K562 (cell line): Measurements from ENCODE around the gene KNCN. TPM values are rescaled to one million over a fixed set of nuclear protein-coding genes. Genes with fewer than 3 reads are reported as not detected.
A peak's percentile ranks its signal among the peaks of the same experiment; 100 is the strongest.

Source experiments
- AFF1 ChIP-seq, 2 experiments: fragments of 450-650 bp; IDR thresholded peaks; 2 replicates each; pipeline ENCODE4 v1.6.1; 2018; ENCODE audit warnings: mild to moderate bottlenecking in 2 of 2, low read depth in 1 of 2; ENCODE audit not compliant: partially characterized antibody in 2 of 2
- E2F3 ChIP-seq: fragments of 250-450 bp; sonication (Bioruptor Pico); IDR thresholded peaks from 2 replicates; pipeline ENCODE4 v1.4.0; 2020; ENCODE audit warnings: mild to moderate bottlenecking
- FOXM1 ChIP-seq, 2 experiments: fragments of 450-650 bp in 1 of 2; sonication (generic) in 1 of 2; formaldehyde crosslinking in 1 of 2; IDR thresholded peaks; 2 replicates each; pipeline versions ENCODE4 v1.6.1 to v1.9.0; 2017 to 2022; ENCODE audit warnings: low read depth in 2 of 2, mild to moderate bottlenecking in 2 of 2, missing genetic modification reagents in 1 of 2, moderate library complexity in 1 of 2
- HINFP ChIP-seq: fragments of 450-650 bp; conservative IDR thresholded peaks from 2 replicates; pipeline ENCODE4 v1.6.1; 2016; ENCODE audit warnings: missing genetic modification characterization, low read depth, mild to moderate bottlenecking, control low read depth, missing compliant biosample characterization
- RBM14 ChIP-seq: fragments of 200-400 bp; formaldehyde crosslinking; IDR thresholded peaks from 2 replicates; pipeline ENCODE4 v1.6.1; 2018; ENCODE audit warnings: low read depth, mild to moderate bottlenecking, low read length, moderate library complexity, borderline replicate concordance; ENCODE audit not compliant: insufficient read depth
- SP1 ChIP-seq: sonication (generic); formaldehyde crosslinking; IDR thresholded peaks from 2 replicates; pipeline ENCODE4 v1.8.1; 2022; ENCODE audit warnings: mild to moderate bottlenecking, missing genetic modification reagents
- TCFL5 ChIP-seq: fragments of 250-450 bp; sonication (Bioruptor Pico); conservative IDR thresholded peaks from 2 replicates; pipeline ENCODE4 v1.6.1; 2021; ENCODE audit warnings: mild to moderate bottlenecking, moderate library complexity, matching md5 sums
- USF1 ChIP-seq: sonication (generic); formaldehyde crosslinking; IDR thresholded peaks from 2 replicates; pipeline ENCODE4 v1.9.0; 2022; ENCODE audit warnings: mild to moderate bottlenecking, missing genetic modification reagents
- ZBTB1 ChIP-seq: sonication (generic); formaldehyde crosslinking; IDR thresholded peaks from 2 replicates; pipeline ENCODE4 v1.8.1; 2023; ENCODE audit warnings: missing genetic modification reagents, low read depth, mild to moderate bottlenecking, borderline replicate concordance
- ZZZ3 ChIP-seq: fragments of 450-650 bp; IDR thresholded peaks from 2 replicates; pipeline ENCODE4 v1.6.1; 2016; ENCODE audit warnings: antibody characterized with exemption, mild to moderate bottlenecking, moderate library complexity
- polyA plus RNA-seq, 8 experiments: library from polyadenylated mRNA; depleted of rRNA in 4 of 8; stranded (reverse) in 5 of 8; unstranded in 3 of 8; fragments of >200 nt; fragmentation: Nextera tagmentation in 2 of 8; fragmentation: Illumina TruSeq in 1 of 8; extraction: Ambion mirVana in 2 of 8; extraction: Trizol in 1 of 8; gene quantifications; 2 replicates each; pipeline versions ENCODE4 v1.2.1 to v1.2.3, GENCODE V29; 2011 to 2014; ENCODE audit warnings: inconsistent platforms in 1 of 8, missing spikeins in 1 of 8
- total RNA-seq, 7 experiments: library from RNA; depleted of rRNA in 6 of 7; stranded (reverse); fragments of >200 nt in 6 of 7; fragmentation: Illumina TruSeq in 2 of 7; extraction: Trizol in 2 of 7; gene quantifications; 2 replicates each; pipeline versions ENCODE4 v1.2.1 to v1.2.3, GENCODE V29; 2011 to 2021; ENCODE audit warnings: low replicate concordance in 1 of 7
- TF ChIP-seq, protein P1 (sequence below): IDR thresholded peaks from 2 replicates; pipeline ENCODE4 v1.6.1; 2011; ENCODE audit not compliant: insufficient read length; ENCODE audit errors: extremely low read depth
- TF ChIP-seq, protein P2 (sequence below): fragments of 450-650 bp; IDR thresholded peaks from one replicate; pipeline ENCODE4 v1.6.1; 2018; ENCODE audit warnings: mild to moderate bottlenecking, moderate library complexity; ENCODE audit not compliant: partially characterized antibody

Gene KNCN
- total and polyA plus RNA-seq, 9 of the 15 experiments (the other 6 are each of a cell fraction or from before 2014, with no cell fraction given), result not detected

DNA sequence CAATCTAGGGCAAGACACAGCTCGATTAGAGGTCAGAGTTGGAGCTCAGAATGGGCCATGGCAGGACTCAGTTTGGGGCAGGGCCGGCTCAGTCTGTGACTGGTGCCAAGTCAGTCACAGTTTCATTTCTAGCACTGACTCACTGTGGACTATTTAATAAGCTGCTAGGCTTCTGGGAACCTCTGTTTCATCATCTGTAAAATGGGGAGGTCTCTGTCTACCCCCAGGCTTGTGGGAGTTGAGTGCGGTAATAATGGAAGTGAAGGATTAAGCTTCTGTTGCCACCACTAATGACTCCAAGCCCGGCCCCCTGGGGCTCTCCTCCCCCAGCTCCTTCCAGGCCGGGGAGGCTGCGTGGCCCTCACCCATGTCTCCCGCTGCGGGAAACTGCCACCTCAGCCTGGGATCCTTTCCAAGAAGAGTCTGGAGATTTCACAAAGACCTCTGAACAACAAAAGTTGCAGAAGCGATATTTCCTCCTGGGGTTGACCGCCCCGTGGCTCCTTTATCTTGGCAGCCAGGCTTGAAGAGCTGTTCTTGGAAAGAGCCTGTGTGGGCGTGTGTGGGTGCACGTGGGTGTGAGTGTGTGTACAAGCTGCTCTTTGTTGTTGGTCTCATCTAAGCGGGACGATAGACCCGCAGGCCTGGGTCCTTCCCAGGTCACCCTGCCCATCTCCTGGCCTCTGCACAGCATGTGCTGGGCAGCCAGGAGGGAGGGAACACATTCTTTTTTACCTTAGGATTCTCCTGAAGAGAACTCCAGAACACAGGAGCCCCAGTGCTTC, 29.1 kb downstream of the KNCN start (continued):
- TF ChIP-seq, protein P1, sequence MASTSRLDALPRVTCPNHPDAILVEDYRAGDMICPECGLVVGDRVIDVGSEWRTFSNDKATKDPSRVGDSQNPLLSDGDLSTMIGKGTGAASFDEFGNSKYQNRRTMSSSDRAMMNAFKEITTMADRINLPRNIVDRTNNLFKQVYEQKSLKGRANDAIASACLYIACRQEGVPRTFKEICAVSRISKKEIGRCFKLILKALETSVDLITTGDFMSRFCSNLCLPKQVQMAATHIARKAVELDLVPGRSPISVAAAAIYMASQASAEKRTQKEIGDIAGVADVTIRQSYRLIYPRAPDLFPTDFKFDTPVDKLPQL, result no peak
- TF ChIP-seq, protein P2, sequence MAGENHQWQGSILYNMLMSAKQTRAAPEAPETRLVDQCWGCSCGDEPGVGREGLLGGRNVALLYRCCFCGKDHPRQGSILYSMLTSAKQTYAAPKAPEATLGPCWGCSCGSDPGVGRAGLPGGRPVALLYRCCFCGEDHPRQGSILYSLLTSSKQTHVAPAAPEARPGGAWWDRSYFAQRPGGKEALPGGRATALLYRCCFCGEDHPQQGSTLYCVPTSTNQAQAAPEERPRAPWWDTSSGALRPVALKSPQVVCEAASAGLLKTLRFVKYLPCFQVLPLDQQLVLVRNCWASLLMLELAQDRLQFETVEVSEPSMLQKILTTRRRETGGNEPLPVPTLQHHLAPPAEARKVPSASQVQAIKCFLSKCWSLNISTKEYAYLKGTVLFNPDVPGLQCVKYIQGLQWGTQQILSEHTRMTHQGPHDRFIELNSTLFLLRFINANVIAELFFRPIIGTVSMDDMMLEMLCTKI, result no peak
- no peak for TF ChIP-seq HINFP
- peak; percentile 47; the same call in 1 of the 2 replicates for TF ChIP-seq ZBTB1
- no peak for TF ChIP-seq RBM14
- no peak for TF ChIP-seq TCFL5 (CRISPR knock-in tag)
- peak; percentile 78 for TF ChIP-seq USF1 (CRISPR knock-in tag)
- no peak for TF ChIP-seq E2F3 (CRISPR knock-in tag)
- TF ChIP-seq SP1 (CRISPR knock-in tag), result peak; percentile 71; the same call in 1 of the 2 replicates
- peak in 1 of 2 experiments; percentile 63 for TF ChIP-seq AFF1 (IDR thresholded peaks at IDR 0.05; ENCODE audit: low read depth in 1 of 2, partially characterized antibody in 2 of 2)
- TF ChIP-seq ZZZ3, result no peak
- TF ChIP-seq FOXM1 (IDR thresholded peaks at IDR 0.05; ENCODE audit: low read depth), result peak; percentile 80
- TF ChIP-seq FOXM1 (CRISPR knock-in tag; IDR thresholded peaks at IDR 0.05; ENCODE audit: low read depth), result no peak
